ENCODE measurements around the gene SV2B. TPM values are rescaled to one million over a fixed set of nuclear protein-coding genes. Genes with fewer than 3 reads are reported as not detected.

SV2B gene
- total RNA-seq, 1 donor from 2014 or later, result not detected

DNA sequence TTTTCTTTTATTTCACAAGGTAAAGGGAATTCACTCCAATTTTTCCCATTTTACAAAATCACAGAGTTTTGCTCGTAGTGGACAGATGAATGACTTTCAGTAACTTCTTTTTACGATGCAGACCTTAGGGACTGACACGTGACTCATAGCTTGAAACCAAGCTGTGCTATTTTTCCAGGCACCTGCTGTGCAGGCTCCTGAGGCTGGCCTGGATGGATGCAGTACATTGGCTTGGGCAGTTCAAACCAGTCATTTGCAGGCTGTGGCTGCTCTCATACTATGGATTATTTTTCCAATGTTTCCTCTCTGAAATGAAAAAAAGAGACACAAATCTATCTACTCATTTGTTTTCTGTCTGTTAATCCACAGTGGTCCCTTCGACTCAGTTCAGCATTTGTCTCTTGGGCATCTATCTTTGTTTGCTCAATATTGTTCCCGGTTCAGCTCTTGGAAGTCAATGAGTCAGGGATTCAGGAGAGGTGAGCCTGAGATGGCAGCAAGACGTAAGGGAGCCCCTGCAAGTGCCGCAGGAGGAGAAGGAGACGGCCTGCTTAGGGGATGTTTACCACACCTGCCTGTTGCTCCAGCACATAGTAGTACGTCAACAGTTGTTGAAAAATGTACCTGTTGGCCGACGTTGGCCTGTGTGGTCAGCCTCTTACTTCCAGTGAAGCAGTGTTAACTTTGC lies 92.8 kb downstream of the SV2B start:
- no peak overlapping the region for H3K27ac ChIP-seq (ENCODE audit: low read depth, low read length)
- H3K79me2 ChIP-seq (ENCODE audit: insufficient read depth, low read length), result no peaks in the 10 kb centered on the region
- no peaks in the 10 kb centered on the region for H3K36me3 Mint-ChIP-seq (ENCODE audit: low read depth, unreplicated experiment)
- H3K4me2 ChIP-seq (ENCODE audit: low read length), result no peak overlapping the region
- H3K4me3 Mint-ChIP-seq (ENCODE audit: unreplicated experiment), result no peak overlapping the region
- H3K27ac Mint-ChIP-seq (ENCODE audit: unreplicated experiment), result no peak overlapping the region
- DNase-seq (ENCODE audit: low read depth) (no peak), FAIRE-seq (no peak)
- no peaks in the 10 kb centered on the region for H3K36me3 ChIP-seq (ENCODE audit: insufficient read depth, low read length)
- H3K27me3 Mint-ChIP-seq (ENCODE audit: low read depth, unreplicated experiment), result peaks cover 2% of the 10 kb centered on the region
- no peak overlapping the region for H2AFZ ChIP-seq (ENCODE audit: low read depth, low read length)
- H3K4me3 ChIP-seq (ENCODE audit: insufficient read depth, low read depth, low read length), result no peak overlapping the region
- no peaks in the 10 kb centered on the region for H3K9me3 ChIP-seq (ENCODE audit: insufficient read depth, low read depth, low read length)
- peaks cover 2% of the 10 kb centered on the region for H3K27me3 ChIP-seq (ENCODE audit: insufficient read depth, low read length)
- H4K20me1 ChIP-seq (ENCODE audit: insufficient read depth, low read length), result no peaks in the 10 kb centered on the region
- TF ChIP-seq, protein P1, sequence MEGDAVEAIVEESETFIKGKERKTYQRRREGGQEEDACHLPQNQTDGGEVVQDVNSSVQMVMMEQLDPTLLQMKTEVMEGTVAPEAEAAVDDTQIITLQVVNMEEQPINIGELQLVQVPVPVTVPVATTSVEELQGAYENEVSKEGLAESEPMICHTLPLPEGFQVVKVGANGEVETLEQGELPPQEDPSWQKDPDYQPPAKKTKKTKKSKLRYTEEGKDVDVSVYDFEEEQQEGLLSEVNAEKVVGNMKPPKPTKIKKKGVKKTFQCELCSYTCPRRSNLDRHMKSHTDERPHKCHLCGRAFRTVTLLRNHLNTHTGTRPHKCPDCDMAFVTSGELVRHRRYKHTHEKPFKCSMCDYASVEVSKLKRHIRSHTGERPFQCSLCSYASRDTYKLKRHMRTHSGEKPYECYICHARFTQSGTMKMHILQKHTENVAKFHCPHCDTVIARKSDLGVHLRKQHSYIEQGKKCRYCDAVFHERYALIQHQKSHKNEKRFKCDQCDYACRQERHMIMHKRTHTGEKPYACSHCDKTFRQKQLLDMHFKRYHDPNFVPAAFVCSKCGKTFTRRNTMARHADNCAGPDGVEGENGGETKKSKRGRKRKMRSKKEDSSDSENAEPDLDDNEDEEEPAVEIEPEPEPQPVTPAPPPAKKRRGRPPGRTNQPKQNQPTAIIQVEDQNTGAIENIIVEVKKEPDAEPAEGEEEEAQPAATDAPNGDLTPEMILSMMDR (IDR thresholded peaks at IDR 0.05; ENCODE audit: insufficient read depth, low read depth, low read length), result no peak
- TF ChIP-seq EZH2 (IDR thresholded peaks at IDR 0.05; ENCODE audit: insufficient read depth, low read length), result no peak
- H3K9me3 Mint-ChIP-seq (ENCODE audit: unreplicated experiment), result no peaks in the 10 kb centered on the region
- H3K4me1 ChIP-seq (ENCODE audit: insufficient read depth, low read length), result no peaks in the 10 kb centered on the region
- H3K4me1 Mint-ChIP-seq (ENCODE audit: low read depth, unreplicated experiment), result no peaks in the 10 kb centered on the region
- no peak overlapping the region for H3K9ac ChIP-seq (ENCODE audit: low read length)

GRCh38 chr15:91193378-91193720 lies 93.3 kb downstream of the SV2B start:
- H3K27me3 ChIP-seq (ENCODE audit: insufficient read depth, low read length), result peaks cover 2% of the 10 kb centered on the region
- no peaks in the 10 kb centered on the region for H3K9me3 Mint-ChIP-seq (ENCODE audit: unreplicated experiment)
- TF ChIP-seq EZH2 (IDR thresholded peaks at IDR 0.05; ENCODE audit: insufficient read depth, low read length), result no peak
- TF ChIP-seq, protein P1 (IDR thresholded peaks at IDR 0.05; ENCODE audit: insufficient read depth, low read depth, low read length), result no peak
- no peaks in the 10 kb centered on the region for H3K4me1 Mint-ChIP-seq (ENCODE audit: low read depth, unreplicated experiment)
- no peaks in the 10 kb centered on the region for H3K36me3 Mint-ChIP-seq (ENCODE audit: low read depth, unreplicated experiment)
- H3K27ac ChIP-seq (ENCODE audit: low read depth, low read length), result no peak overlapping the region
- no peaks in the 10 kb centered on the region for H3K4me1 ChIP-seq (ENCODE audit: insufficient read depth, low read length)
- no peak for DNase-seq (ENCODE audit: low read depth)
- no peak overlapping the region for H3K9ac ChIP-seq (ENCODE audit: low read length)
- H3K27ac Mint-ChIP-seq (ENCODE audit: unreplicated experiment), result no peak overlapping the region
- H3K27me3 Mint-ChIP-seq (ENCODE audit: low read depth, unreplicated experiment), result peaks cover 2% of the 10 kb centered on the region
- no peak overlapping the region for H2AFZ ChIP-seq (ENCODE audit: low read depth, low read length)
- H3K79me2 ChIP-seq (ENCODE audit: insufficient read depth, low read length), result no peaks in the 10 kb centered on the region
- H3K9me3 ChIP-seq (ENCODE audit: insufficient read depth, low read depth, low read length), result no peaks in the 10 kb centered on the region
- no peaks in the 10 kb centered on the region for H4K20me1 ChIP-seq (ENCODE audit: insufficient read depth, low read length)
- no peak for FAIRE-seq
- H3K4me2 ChIP-seq (ENCODE audit: low read length), result no peak overlapping the region
- H3K4me3 Mint-ChIP-seq (ENCODE audit: unreplicated experiment), result no peak overlapping the region
- H3K36me3 ChIP-seq (ENCODE audit: insufficient read depth, low read length), result no peaks in the 10 kb centered on the region
- H3K4me3 ChIP-seq (ENCODE audit: insufficient read depth, low read depth, low read length), result no peak overlapping the region

DNA sequence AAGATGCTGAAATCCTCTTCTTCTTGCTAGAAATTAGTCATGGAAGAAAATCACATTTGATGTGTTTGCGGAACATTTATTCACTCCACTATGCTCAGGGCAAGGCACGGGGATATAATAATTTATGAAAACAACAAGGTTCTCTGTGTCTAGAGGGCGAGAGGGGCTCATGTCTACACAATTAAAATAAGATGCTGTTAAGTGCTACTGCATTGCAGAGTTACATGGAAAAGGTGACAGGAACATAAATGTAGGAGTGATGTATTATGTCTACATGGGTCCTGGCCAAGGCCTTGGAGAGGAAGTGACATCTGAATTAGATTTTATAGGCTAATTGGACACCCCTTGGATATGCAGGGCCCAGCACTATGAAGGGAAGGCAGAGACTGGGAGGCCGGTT lies 96.1 kb downstream of the SV2B start:
- Histone ChIP-seq H3K4me1 (ENCODE audit: insufficient read depth, low read length) (no peaks in the 10 kb centered on the region), H3K27ac (ENCODE audit: low read depth, low read length) (no peak overlapping the region), H4K20me1 (ENCODE audit: insufficient read depth, low read length) (no peaks in the 10 kb centered on the region), H3K27me3 (ENCODE audit: insufficient read depth, low read length) (peaks cover 2% of the 10 kb centered on the region), H3K9me3 (ENCODE audit: insufficient read depth, low read depth, low read length) (no peaks in the 10 kb centered on the region), H3K4me2 (ENCODE audit: low read length) (no peak overlapping the region), H3K36me3 (ENCODE audit: insufficient read depth, low read length) (no peaks in the 10 kb centered on the region), H3K79me2 (ENCODE audit: insufficient read depth, low read length) (no peaks in the 10 kb centered on the region), H3K4me3 (ENCODE audit: insufficient read depth, low read depth, low read length) (no peak overlapping the region), H2AFZ (ENCODE audit: low read depth, low read length) (no peak overlapping the region), H3K9ac (ENCODE audit: low read length) (no peak overlapping the region)
- no peak overlapping the region for H3K4me3 Mint-ChIP-seq (ENCODE audit: unreplicated experiment)
- H3K27me3 Mint-ChIP-seq (ENCODE audit: low read depth, unreplicated experiment), result peaks cover 10% of the 10 kb centered on the region
- no peaks in the 10 kb centered on the region for H3K4me1 Mint-ChIP-seq (ENCODE audit: low read depth, unreplicated experiment)
- FAIRE-seq, result no peak
- no peak overlapping the region for H3K27ac Mint-ChIP-seq (ENCODE audit: unreplicated experiment)
- H3K36me3 Mint-ChIP-seq (ENCODE audit: low read depth, unreplicated experiment), result no peaks in the 10 kb centered on the region
- TF ChIP-seq, protein P1 (IDR thresholded peaks at IDR 0.05; ENCODE audit: insufficient read depth, low read depth, low read length), result no peak
- TF ChIP-seq EZH2 (IDR thresholded peaks at IDR 0.05; ENCODE audit: insufficient read depth, low read length), result no peak
- DNase-seq (ENCODE audit: low read depth), result no peak
- no peaks in the 10 kb centered on the region for H3K9me3 Mint-ChIP-seq (ENCODE audit: unreplicated experiment)

All from astrocyte (in vitro differentiated cells and primary cell).